Fibroblast of the conjunctiva (primary cell): ENCODE measurements around the gene TIMM23B.
"Not testable (repeated sequence)": the region's sequence is repeated elsewhere in the genome, so short reads cannot be mapped to it uniquely, and the experiment has no call there.

Experiments used
- DNase-seq: peaks from one replicate; pipeline ENCODE4 v3.0.0-alpha.2; 2010; ENCODE audit warnings: low read depth

Gene TIMM23B, protein sequence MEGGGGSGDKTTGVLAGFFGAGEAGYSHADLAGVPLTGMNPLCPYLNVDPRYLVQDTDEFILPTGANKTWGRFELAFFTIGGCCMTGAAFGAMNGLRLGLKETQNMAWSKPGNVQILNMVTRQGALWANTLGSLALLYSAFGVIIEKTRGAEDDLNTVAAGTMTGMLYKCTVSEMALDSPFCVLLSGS

GRCh38 chr10:49941447-49942338 is at the start of gene TIMM23B, which contains the start of gene PARG:
TIMM23B (plus strand) TSS chr10:49942053; CDS start chr10:49942195, 142 bp downstream.
PARG (minus strand) TSS chr10:49942027; CDS start chr10:49941725, 302 bp downstream.
- DNase-seq = peak; percentile 34

DNA sequence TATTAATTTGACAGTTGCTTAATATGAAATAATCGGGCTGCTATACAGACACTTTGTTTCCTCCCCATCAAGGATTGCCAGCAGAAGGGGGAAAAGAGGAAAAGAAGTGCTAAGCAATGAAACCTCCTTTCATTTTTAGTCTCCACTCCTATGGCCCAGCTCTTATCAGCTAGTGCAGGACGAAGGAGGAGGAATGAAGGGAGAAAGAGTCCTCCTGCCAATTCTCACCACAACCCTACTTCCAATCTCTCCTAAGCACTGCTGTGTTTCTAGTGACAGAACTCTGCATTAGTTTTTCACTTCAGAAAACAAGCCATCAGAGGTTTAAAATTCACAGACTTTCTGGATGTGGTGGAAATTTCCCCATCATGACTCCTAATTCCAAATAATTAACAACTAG is 41.9 kb upstream of the TIMM23B start:
- not testable (repeated sequence) for DNase-seq

- not testable (repeated sequence) for DNase-seq
These were observed 41.4 kb upstream of the TIMM23B start for GRCh38 chr10:49900406-49900805.

GRCh38 chr10:49903829-49904228 is 38.0 kb upstream of the TIMM23B start:
- DNase-seq = not testable (repeated sequence)

- not testable (repeated sequence) for DNase-seq
These were observed 33.4 kb upstream of the TIMM23B start for GRCh38 chr10:49908290-49909080.

DNA sequence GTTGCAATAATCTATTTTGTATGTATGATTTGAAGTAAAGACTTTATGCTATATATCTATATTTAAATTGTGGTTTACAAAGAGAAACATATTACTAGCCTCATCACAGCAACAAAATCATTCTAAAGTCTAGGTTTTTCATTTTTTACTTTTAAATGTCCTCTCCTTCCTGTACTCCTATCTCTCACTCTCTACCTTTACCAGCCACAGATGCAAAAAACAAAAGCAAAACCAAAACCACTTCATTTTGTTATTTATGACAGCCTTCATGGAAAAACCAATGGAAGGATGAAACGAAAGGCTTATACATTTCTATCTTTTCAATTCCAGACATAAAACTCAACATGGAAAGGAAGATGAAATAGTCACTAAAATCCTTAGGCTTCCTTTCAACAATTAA is 31.6 kb upstream of the TIMM23B start:
- not testable (repeated sequence) for DNase-seq

GRCh38 chr10:49916451-49916850 is 25.4 kb upstream of the TIMM23B start:
- DNase-seq = not testable (repeated sequence)

GRCh38 chr10:49917927-49918326 is 23.9 kb upstream of the TIMM23B start:
- not testable (repeated sequence) for DNase-seq

- not testable (repeated sequence) for DNase-seq
These were observed 19.8 kb upstream of the TIMM23B start for GRCh38 chr10:49922041-49922440.

- not testable (repeated sequence) for DNase-seq
These were observed 18.3 kb upstream of the TIMM23B start for GRCh38 chr10:49923572-49923971.

- DNase-seq = not testable (repeated sequence)
These were observed 10.6 kb upstream of the TIMM23B start for GRCh38 chr10:49931276-49931675.

DNA sequence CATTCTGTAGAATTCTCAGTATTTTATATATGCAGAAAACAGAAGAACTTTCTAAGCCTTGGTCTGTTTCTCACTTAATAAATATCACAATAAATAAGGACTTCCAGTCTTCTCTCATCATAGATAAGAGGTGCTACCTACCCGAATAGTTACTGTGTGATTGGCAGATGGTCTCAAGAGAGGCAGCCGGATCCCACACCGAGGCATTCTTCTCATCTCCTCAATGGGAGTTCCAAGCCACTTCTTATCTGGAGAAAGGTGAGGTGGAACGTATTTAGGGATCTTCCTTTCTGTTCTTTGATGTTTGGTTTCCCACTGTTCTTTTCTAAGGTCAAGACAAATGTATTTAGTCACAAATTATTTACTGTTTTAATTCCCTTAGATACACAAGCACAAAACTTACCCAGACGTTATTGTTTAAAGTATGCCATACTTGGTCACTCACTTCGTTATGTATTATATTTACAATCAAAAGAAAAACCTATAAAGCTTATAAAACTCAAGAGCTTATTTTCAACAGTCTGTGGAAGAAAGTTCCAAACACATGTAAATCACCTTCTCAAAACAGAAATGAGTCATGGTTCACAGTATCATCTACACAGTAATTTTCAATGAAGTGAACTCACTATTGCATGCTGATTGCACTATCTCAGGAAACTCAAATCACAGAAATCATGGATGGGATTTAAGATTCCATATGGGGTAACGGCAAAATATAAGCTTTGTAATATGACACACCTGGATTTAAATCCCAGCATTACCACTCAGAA is 9.7 kb upstream of the TIMM23B start:
- DNase-seq = not testable (repeated sequence)

- not testable (repeated sequence) for DNase-seq
These were observed 469 bp downstream of the TIMM23B start for GRCh38 chr10:49942339-49942705.

DNA sequence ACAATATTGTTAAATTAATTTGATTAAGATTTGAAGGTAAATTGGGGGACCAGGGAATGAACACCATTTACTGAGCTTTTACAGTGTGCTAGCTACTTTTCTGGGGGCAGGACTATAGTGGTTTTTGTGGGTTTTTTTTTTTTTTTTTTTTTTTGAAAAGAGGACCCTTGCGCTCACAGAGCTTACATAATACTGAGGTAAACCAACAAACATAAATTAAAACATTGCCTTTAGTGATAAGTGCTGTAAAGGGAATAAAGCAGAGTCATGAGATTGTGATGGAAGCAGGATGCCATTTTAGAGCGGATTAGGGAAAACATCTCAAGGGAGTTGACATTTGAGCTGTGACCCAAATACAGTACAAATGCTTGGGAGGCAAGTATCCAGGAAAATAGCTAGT is 1.8 kb downstream of the TIMM23B start:
- DNase-seq = not testable (repeated sequence)

GRCh38 chr10:49948142-49948541 is 6.3 kb downstream of the TIMM23B start:
- DNase-seq = not testable (repeated sequence)

- not testable (repeated sequence) for DNase-seq
These were observed 6.9 kb downstream of the TIMM23B start for GRCh38 chr10:49948737-49949136.

- DNase-seq = not testable (repeated sequence)
These were observed 10.2 kb downstream of the TIMM23B start for GRCh38 chr10:49952006-49952405.

DNA sequence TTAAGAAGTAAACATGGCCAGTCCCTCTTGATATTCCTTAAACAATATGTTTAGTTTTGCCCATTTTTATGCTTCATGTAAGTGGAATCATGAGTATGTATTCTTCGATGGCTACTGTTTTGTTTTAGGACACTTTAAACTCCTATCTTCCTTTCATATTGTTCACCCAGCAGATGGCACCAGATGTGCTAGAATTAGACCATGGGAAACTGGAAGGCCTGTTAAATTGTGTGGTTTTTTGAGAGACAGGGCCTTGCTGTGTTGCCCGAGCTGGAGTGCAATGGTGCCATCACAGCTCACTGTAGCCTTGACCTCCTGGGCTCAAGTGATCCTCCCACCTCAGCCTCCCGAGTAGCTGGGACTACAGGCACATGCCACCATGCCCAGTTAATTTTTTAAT is 11.3 kb downstream of the TIMM23B start:
- not testable (repeated sequence) for DNase-seq

- not testable (repeated sequence) for DNase-seq
These were observed 28.5 kb downstream of the TIMM23B start for GRCh38 chr10:49970331-49970857.

- DNase-seq = not testable (repeated sequence)
These were observed 29.6 kb downstream of the TIMM23B start for GRCh38 chr10:49971466-49971865.

DNA sequence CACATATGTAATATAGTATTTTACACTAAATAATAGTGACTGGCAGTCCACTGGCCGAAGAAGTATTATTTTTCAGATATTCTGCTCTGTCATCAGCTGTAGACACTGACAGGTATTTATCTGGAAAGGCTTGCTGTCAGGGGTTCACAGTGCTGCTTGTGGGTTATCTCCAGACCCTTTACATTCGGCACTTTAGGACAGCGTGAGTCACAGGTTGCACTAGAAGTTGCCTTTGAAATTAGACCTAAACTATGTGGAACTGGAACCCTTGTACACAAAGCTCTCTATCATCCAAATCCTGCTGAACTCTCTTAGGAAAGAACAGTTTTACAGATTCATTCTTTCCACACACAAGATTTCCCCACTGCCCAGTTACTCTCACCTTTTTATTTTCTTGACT is 30.2 kb downstream of the TIMM23B start:
- not testable (repeated sequence) for DNase-seq
